CD1c-positive myeloid dendritic cell (primary cell): Measurements from ENCODE around the gene CAMTA1.

Experiments used
- DNase-seq: peaks from one replicate; pipeline ENCODE4 v3.0.0-alpha.2; 2016; ENCODE audit errors: extremely low spot score

The CAMTA1 gene

DNA sequence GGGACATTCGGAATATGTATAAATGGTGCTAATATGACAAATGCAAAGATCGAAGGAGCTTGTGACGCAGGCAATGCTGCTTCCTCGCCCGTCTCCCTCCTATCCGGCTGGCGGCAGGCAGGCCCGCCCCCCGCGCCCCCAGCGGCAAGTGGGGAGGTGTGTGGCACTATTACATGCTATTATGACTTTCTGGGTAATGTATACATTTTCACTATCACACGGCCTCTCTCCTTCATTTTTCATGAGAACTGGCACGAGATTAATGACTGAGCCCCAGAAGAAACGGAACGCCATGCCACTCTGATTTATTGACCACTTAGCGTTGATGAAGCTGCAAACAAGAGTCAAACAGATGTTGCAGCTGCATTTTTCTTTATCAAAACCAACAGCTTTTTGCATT is 846.9 kb downstream of the CAMTA1 start:
- DNase-seq = no peak

DNA sequence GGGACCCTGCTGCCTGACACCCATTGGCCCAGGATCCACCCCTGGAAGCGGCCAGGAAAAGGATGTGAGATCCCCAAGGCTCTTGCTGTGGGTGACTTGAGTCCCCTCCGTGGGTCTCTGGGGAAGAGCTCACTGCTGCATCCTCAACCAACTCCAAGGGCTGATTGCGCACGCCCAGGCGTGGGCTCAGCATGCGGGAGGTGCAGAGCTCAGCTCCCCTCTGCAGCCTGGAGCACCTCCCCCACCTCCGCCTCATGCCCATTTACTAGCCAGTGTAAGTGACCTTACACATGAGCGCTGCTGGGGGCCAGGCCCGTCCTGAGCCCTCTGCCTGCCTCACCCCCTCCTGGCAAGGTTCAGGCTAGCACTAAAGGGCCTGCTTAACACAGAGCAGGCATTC is 847.4 kb downstream of the CAMTA1 start:
- DNase-seq = no peak

DNA sequence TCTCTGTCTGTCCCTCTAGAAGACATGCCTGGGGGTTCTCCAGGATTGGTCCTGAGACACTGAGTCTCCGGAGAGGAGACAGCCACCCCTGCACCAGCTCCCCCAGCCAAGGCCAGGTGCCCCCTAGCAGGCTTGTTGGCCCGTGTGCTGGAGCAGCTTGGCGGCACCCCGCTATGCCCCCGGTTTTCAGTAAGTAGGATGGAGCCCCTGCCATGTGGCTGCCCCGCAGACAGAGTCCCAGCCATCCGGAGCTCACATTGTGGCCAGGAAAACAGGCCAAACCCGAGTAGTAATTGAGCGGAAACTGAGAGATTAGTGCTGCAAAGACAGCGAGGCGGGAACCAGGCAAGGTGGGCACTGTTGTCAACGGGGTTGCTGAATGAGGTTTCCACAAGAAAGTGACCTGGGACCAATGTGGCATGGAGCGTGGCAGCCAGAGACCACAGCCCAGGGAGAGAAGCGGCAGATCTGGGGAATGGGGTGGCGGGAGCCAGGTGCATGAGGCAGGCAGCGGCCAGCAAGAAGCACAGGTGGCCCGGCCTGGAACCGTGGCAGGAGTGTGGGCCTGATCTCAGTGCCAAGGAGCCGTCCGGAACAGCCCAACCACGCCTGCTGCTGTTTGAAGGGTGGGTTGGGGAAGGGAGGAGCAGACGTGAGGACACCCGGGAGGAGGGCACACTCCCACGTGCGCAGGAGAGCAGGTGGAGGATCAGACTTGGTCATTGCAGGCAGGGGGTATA is 848.4 kb downstream of the CAMTA1 start:
- no peak for DNase-seq

DNA sequence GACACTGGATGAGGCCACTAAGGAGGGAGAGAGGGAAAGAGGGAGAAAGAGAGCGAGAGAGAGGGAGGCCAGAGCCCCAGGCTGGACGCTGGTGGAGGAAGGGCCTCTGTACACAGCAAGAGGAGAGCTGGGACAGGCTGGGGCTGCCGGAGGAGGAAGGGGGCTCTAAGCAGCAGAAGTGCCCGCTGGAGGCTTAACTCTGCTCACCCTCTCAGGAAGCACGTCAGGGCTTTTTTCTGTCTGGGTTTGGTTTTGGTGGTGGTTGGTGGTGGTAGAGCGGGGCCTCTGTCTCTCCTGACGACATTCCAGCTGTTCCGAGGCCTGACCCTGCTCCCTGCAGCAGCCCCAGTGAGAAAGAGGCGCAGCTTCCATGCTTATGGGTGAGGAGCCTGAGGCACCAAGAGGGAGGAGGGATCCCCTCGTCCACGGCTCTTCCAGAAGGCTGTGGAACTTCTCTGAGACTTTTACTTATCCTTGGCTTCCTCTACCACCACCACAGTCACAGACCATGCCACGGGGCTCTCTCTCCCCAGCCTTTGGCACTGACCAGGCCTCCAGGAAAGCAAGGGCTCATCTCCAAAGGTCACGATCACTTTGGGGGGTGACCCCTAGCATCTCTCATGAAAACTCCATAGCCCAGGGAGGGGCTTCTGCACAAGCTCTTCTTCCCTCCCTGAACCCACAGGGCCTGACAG is 849.4 kb downstream of the CAMTA1 start:
- DNase-seq = no peak

DNA sequence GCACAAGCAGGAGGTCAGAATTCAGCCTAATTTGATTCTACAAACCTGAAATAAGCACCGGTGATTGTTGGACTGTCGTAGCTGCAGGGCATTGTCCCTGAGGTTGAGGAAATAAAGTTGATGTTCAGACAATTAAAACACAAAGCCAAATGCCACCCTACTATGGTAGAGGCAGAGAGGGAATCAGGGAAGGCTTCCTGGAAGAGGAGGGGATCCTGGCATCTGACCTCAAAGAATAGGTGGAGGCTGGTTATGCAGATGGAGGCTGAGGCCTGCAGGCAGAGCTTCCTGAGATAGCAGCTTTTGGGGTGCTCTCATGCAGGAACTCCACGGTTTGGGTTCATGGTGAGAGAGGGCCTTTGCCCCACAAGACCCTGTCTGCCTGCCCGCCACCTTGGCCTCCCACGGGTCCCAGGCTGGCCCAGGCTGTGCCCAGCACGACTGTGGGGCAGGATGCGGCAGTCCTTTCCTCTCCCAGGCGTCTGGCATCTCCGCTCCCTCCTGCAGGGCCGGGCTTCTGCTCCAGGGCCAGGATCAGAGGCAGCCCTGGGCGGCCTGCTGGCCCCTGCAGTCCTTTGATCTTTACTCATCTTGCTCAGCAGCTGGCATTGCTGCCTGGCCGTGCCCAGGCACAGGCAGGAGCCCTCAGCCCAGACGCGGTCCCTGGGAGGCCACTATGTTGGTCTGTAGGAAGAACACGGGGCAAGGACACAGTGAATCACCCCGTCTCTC is 851.7 kb downstream of the CAMTA1 start:
- DNase-seq = no peak

DNA sequence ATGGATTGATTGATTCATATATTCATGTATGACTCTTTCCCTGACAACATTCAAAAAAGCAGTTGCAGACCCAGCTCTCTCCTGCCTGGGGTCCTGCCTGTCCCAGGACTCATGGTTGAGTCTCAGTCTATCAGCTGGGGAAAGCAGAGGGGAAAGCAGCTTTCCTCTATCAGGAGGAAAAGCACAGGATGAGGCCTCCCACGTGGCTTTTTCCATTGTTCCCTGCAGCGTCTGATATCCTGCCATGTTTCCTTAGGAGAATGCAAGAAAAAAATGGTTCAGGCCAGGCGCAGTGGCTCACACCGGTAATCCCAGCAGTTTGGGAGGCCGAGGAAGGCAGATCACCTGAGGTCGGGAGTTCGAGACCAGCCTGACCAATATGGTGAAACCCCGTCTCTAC is 852.8 kb downstream of the CAMTA1 start:
- DNase-seq = no peak

DNA sequence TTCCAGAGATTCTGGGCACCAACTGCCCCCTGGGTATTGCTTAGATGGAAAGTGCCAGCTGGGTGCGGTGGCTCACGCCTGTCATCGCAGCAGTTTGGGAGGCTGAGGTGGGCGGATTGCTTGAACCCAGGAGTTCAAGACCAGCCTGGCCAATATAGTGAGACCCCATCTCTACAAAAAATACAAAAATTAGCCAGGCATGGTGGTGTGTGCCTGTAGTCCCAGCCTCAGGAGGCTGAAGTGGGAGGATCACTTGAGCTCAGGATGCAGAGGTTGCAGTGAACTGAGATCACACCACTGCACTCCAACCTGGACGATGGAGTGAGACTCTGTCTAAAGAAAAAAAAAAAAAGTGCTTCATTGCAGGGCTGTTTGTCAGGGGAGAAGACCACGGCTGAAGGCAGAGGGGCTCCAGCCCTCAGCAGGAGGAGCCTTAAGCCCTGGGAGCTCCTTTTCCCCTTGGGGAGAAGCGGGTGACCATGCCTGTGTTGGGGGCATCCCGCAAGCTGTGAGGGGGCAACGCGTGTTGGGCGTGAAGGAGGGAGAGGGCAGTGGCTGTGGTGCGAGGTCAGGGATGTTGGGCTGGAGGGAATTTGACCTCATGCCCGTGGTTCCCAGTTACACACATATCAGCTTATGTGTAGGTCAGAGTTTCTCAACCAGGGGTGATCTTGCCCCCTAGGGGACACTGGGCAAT is 854.3 kb downstream of the CAMTA1 start:
- no peak for DNase-seq

DNA sequence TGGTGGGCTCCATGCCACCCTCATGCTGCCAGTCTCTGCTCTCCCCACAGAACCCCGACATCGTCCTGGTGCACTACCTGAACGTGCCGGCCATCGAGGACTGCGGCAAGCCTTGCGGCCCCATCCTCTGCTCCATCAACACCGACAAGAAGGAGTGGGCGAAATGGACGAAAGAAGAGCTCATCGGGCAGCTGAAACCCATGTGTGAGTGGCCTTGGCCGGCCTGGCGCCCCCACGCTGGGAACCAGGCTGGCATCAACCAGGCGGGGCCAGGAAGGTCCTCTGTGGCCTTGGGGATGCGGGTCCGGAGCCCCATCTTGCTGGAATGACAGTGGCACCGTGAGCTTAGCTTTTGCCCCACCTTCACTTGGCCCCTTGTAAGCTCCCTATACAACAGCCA is 855.1 kb downstream of the CAMTA1 start:
- no peak for DNase-seq

DNA sequence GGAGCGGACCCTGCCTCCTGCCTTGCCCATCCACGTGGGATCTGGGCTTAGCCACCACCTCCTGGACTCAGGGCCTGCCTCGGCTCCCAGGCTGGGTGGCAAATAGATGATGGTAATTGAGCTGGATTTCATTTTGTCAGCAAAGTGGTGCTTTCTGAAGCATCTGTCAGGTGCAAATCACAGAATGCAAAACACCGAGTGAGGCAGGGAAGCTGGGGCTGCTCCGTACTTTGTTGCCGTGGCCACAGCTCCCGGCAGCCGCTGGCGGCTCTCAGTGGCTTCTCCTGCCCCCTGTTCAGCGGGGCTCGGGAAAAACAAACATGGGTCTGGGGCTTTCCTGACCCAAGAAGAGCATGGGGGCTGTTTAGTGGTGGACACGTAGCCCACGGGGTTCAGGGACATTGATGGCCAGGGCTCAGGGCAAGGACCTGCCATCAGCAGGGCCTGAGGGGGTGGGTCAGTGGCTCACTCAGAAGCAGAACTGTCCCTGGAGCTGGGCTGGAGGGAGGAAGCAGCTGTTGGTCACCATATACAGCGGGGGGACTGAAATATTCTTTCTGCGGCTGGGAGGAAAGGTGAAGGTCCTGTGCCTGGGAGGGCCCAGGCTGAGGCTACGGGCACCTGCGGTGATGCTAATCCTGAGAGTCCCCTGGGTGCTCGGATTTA is 855.8 kb downstream of the CAMTA1 start:
- no peak for DNase-seq

DNA sequence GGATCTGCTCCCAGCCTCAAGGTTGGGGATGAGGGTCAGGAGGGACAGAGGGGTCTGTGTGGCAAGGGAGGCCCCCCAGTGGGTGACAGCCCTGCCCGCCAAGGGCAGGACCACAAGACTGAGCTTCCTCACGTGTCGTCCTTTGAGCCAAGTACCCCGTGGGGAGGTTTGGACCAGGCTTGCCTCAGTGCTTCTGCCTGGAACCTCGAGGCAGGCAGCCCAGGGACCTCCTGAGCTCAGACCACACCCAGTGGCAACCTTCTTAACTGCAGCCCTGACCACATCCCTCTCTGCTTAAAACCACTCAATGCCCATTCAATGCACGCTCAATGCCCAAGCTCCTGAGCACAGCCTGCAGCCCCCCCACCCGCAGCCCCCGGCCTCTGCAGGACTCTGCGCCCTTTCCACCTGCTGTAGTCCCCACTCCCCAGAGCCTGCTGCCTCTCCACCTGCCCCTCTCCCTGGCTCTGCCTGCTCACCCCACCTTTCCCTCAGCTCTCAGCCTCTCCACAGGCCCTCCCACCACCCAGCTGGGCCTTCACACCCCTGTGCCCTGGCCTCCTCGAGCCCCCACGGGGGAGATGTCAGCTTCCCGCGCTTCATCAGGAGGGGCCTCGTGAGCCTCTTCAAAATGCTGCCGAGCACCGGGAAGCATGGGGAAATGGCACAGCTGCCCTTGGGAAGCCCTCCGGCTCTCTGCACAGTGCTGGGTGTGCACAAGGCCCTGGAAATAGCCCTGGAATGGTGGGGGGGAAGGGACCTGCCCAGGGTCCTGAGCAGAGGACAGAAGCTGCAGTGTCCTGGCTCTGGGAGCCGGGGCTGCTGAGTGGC is 856.5 kb downstream of the CAMTA1 start:
- DNase-seq = no peak

DNA sequence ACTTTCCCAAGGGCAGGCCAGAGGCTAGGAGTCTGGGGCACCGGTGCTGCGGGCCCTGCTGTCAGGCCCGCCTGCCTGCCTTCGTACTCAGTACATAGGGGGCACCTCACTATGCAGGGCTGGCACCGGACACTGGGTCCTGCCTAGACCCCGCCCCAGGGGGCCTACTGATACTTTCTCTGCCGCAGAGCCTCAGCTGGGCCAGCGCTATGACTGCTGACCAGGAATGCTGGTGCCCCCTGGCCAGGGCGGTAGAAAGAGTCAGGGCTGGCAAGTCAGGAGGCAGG is 857.1 kb downstream of the CAMTA1 start:
- no peak for DNase-seq

DNA sequence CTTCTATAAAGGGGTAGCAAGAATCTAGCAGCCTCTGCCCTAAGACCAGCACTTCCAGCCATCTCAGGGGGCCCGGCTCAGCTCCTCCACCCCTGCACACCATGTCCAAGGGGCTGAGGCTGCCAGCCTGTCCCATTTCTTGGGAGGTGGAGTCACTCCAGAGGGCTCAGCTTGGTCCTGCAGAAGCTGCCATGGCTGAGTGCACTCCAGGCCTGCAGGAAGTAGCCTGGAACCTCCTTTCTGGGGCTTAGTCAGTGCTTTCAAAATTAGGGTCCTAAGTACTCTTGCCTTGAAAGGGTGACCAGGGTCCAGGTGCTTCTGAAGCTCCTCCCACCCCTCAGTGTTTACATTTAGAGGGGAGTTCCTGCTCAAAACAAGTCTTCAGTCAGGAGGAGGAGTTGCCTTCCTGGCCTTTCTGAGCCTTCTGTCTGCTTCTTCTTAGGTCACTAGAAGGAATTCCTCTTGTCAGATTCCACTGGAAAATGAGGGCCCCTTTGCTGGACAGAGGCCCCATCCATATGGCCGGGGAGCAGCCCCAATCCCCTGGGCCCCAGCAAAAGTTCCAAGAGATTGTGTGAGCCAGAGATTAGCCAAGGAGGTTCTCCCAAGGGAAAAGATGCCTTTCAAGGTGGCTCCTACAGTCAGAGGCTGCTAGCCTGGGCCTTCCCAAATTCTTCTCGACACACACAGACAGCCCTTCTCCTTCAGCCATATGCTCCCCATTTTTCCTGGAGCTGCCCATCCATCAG is 857.7 kb downstream of the CAMTA1 start:
- DNase-seq = no peak

DNA sequence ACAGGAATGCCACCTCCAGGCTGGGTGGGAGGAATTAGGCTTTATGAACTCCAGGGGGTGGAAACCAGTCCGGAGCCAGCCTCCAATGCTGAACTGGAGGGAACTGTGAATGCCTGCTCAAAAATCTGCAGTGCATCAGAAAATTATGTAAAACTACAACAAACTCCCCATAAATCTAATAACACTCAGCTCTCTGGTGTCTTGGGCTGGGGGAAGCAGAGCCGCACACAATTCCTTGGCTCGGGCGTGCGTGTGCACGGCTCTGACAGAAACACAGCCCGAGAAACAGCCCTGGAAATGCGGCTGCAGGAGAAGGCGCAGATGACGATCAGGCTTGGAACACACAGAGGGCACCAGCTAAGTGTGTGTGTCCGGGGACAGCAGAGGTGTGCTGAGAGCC is 858.3 kb downstream of the CAMTA1 start:
- DNase-seq = no peak

DNA sequence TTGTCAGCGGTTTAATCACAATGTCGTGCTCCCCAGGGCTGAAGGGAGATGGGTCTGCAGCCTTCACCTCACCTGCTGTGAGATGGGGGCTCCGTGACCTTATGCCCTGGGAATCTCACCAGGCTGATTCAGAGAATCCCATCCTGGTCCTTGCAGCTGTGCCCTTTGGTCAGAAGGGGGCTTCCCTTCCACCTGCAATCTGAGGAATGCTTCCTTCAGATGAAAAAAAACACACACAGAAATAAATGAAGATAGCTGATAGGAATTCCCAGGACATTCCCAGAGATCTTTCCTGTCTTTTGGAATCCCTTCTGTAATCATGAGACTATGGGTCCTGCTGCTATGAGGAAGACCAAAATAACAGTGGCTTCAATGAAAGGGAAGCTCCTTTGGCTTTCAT is 858.8 kb downstream of the CAMTA1 start:
- DNase-seq = no peak

DNA sequence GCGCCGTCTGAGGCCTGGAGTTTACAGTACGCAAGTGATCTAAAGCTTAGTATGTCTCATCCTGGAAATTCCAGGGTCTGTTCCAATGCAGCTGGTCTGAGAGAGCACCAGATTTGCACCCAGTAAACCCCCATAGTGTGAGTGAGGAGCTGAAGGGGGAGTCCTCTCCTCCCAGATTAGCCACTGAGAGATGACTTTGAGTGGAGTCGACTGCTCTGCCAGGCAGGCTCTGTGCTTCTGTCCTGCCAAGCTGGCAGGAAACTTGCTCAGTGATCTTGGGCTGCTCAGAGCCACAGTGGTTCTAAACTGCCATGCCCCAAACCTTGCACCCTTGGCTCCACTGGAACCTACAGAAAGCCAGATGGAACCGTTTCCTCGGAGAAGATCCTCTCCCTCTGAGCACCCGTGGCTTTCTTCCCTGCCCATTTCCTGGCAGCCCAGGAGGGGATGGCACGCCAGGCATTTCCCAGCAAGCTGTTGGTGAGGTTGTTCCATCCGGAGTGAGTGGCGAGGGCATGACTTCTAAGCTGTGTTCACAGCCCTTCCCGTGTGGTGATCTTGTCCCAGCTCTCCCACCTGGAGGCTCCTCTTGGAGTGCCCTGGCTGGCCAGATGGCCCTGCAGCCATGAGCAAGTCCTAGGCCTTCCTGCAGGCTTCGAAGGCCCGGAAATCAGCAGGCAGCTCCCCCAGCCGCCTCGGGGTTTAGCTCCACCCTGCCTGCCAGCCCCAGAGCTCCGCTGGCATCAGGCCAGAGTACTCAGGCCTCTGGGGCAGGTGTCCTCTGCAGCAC is 859.9 kb downstream of the CAMTA1 start:
- no peak for DNase-seq

DNA sequence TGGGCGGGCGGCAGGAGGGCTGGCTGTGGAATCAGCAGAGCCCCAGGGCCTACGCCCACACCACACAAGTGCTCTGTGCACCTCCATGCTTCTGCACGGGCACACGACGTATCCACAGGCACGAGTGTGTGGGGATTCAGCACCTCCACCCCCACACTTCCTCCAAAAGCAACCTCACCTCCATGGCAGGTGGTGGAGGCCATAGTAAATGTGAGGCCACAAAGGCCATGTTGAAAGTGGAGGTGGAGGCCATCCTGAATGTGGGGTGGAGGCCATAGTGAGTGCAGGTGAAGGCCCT is 860.4 kb downstream of the CAMTA1 start:
- DNase-seq = no peak

DNA sequence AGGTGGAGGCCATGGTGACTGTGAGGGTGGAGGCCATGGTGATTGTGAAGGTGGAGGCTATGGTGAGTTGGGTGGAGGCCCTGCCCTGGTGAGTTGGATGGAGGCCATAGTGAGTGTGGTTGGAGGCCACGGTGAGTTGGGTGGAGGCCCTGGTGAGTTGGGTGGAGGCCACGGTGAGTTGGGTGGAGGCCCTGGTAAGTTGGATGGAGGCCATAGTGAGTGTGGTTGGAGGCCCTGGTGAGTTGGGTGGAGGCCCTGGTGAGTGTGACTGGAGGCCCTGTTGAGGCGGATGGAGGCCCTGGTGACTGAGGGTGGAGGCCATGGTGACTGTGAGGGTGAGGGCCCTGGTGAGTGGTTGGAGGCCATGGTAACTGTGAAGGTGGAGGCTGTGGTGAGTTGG is 860.9 kb downstream of the CAMTA1 start:
- DNase-seq = no peak

DNA sequence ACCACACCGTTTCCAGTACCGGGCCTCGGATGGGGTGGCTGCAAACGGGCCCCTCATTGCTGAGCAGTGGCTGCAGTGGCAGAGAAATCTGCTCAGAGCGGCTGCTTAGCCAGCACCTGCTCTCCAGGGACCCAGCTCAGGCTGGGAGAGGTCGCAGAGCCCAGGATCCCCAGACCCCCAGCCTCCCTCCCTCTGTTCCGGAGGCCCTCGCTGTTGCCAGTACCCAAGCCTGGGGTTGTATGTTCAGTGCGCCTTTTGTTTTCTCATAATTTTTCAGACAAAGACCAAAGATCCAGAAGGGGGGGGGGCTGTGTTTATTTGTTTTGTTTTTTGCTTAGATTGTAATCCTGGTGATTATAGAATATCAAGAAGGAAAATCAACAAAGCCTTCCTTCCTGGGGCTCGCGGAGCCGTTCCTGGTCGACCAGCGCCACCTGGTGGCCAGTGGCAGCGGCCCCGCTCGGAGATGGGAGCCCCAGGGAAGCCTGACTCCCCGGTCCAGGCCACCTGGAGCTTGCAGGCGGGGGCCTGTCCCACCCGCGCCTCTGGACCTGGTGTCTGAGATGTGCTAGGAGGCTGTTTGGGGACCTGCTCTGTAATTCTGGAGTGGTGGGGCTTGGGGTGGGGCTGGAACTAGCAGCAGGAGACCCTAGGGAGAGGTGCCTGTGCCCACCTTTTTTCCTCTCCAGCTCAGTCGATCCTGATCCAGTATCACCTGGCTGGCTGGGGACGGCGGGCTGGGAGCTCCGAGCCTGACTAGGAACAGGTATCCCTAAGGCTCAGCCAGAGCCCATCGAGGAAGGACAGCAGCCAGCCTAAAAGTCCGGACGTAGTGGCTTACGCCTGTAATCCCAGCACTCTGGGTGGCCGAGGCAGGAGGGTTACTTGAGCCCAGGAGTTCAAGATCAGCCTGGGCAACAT is 862.0 kb downstream of the CAMTA1 start:
- DNase-seq = peak; percentile 66
